Caco-2 (cell line): ENCODE results near the gene SETX. TPM values are rescaled to one million over a fixed set of nuclear protein-coding genes. Genes with fewer than 3 reads are reported as not detected.

Source experiments
- BruUV-seq: library from RNA; stranded (reverse); fragments of 400-500 nt; replicated peaks from 2 replicates; lab custom pipeline; 2021; lab: Mats Ljungman, UMichigan
- CTCF ChIA-PET: fragments of 300-600 bp; sonication (Branson Sonifier 250); formaldehyde crosslinking; loops from one replicate; lab custom pipeline; 2022; ENCODE audit warnings: antibody characterized with exemption; lab: Charles Lee
- POLR2A ChIA-PET: fragments of 300-600 bp; sonication (Branson Sonifier 250); formaldehyde crosslinking; loops from one replicate; lab custom pipeline; 2022; ENCODE audit warnings: antibody characterized with exemption; lab: Charles Lee
- DNase-seq, 2 experiments: peaks; one replicate each; pipeline versions ENCODE4 v3.0.0 to v3.0.0-alpha.2; 2020 to 2022
- H3K27me3 ChIP-seq: replicated peaks from 2 replicates; pipeline ENCODE4 v1.6.0; 2011; ENCODE audit warnings: low read length; ENCODE audit not compliant: control insufficient read depth, insufficient read depth
- H3K36me3 ChIP-seq: 2 replicates; pipeline ENCODE4 v1.5.1; 2011; ENCODE audit warnings: low read length; ENCODE audit not compliant: control insufficient read depth, insufficient read depth
- H3K4me1 ChIP-seq: fragments of 250-450 bp; sonication (Bioruptor Pico); 2 replicates; pipeline ENCODE4 v1.5.1; 2020; ENCODE audit warnings: mild to moderate bottlenecking
- H3K4me3 ChIP-seq: 2 replicates; pipeline ENCODE4 v1.5.1; 2011; ENCODE audit warnings: low read depth, mild to moderate bottlenecking, control low read depth, low read length
- H3K9me3 ChIP-seq: fragments of 250-450 bp; sonication (Bioruptor Pico); 2 replicates; pipeline ENCODE4 v1.5.1; 2020; ENCODE audit warnings: mild to moderate bottlenecking, moderate library complexity
- H3K27ac Mint-ChIP-seq: one replicate; pipeline ENCODE4 v1.8.0; 2022; ENCODE audit warnings: mixed read lengths; ENCODE audit not compliant: unreplicated experiment
- H3K27me3 Mint-ChIP-seq: one replicate; pipeline ENCODE4 v1.8.0; 2022; ENCODE audit warnings: mixed read lengths; ENCODE audit not compliant: insufficient read depth, unreplicated experiment
- H3K36me3 Mint-ChIP-seq: one replicate; pipeline ENCODE4 v1.8.0; 2022; ENCODE audit warnings: mild to moderate bottlenecking, mixed read lengths; ENCODE audit not compliant: insufficient read depth, unreplicated experiment
- H3K4me1 Mint-ChIP-seq: one replicate; pipeline ENCODE4 v1.8.0; 2022; ENCODE audit warnings: low read depth, mixed read lengths; ENCODE audit not compliant: unreplicated experiment
- H3K4me3 Mint-ChIP-seq: one replicate; pipeline ENCODE4 v1.8.0; 2022; ENCODE audit warnings: mild to moderate bottlenecking, moderate library complexity, mixed read lengths; ENCODE audit not compliant: unreplicated experiment
- H3K9me3 Mint-ChIP-seq: one replicate; pipeline ENCODE4 v1.8.0; 2022; ENCODE audit warnings: mixed read lengths; ENCODE audit not compliant: unreplicated experiment
- intact Hi-C: fragments of 100-400 bp; cut with micrococcal nuclease; formaldehyde crosslinking; loops from one replicate; pipeline ENCODE4 v1.10.0; 2022; ENCODE audit not compliant: unreplicated experiment
- total RNA-seq: library from RNA; stranded (reverse); gene quantifications from 2 replicates; pipeline ENCODE4 v1.2.3, GENCODE V29; 2022
- TF ChIP-seq, protein P1 (sequence below), 2 experiments: fragments of 200-600 bp in 1 of 2; IDR thresholded peaks; 1 replicate in 1 of 2; 2 replicates in 1 of 2; pipeline versions ENCODE4 v1.5.1 to v1.8.0; 2011 to 2022; ENCODE audit warnings: antibody characterized with exemption in 1 of 2, control low read depth in 1 of 2, inconsistent platforms in 1 of 2, low read depth in 1 of 2, low read length in 1 of 2, mild to moderate bottlenecking in 1 of 2, moderate library complexity in 1 of 2; ENCODE audit not compliant: insufficient read depth in 1 of 2, severe bottlenecking in 1 of 2, unreplicated experiment in 1 of 2

SETX gene
- total RNA-seq, 1 experiment from 2014 or later = 31.1 TPM

DNA sequence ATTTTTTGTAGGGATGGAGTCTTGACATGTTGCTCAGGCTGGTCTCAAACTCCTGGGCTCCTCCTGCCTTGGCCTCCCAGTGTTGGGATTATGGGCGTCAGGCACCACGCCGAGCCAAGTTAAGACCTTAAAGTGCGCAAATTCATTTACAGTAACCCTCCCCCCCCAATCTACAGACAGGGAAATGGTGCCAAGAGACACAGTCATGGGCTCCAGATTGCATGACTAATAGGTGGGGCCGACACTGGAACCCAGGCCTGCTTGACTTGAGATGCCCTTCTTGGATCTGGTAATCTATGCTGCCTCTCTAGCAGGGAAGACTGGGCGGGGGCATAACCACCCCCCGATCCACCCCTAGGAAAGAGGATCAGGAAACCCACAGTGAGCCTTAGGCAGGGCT is 32.3 kb upstream of the SETX start:
- no TSS peak for BruUV-seq
- Mint-ChIP-seq H3K9me3 (no peaks in the 10 kb centered on the region), H3K4me3 (no peak overlapping the region), H3K27ac (no peak overlapping the region), H3K36me3 (peaks cover 72% of the 10 kb centered on the region), H3K4me1 (no peaks in the 10 kb centered on the region), H3K27me3 (no peaks in the 10 kb centered on the region)
- Histone ChIP-seq H3K27me3 (no peaks in the 10 kb centered on the region), H3K36me3 (no peaks in the 10 kb centered on the region; the same call in 1 of the 2 replicates), H3K4me3 (no peak overlapping the region), H3K4me1 (no peaks in the 10 kb centered on the region), H3K9me3 (no peaks in the 10 kb centered on the region)
- DNase-seq = no peak
- TF ChIP-seq, protein P1, sequence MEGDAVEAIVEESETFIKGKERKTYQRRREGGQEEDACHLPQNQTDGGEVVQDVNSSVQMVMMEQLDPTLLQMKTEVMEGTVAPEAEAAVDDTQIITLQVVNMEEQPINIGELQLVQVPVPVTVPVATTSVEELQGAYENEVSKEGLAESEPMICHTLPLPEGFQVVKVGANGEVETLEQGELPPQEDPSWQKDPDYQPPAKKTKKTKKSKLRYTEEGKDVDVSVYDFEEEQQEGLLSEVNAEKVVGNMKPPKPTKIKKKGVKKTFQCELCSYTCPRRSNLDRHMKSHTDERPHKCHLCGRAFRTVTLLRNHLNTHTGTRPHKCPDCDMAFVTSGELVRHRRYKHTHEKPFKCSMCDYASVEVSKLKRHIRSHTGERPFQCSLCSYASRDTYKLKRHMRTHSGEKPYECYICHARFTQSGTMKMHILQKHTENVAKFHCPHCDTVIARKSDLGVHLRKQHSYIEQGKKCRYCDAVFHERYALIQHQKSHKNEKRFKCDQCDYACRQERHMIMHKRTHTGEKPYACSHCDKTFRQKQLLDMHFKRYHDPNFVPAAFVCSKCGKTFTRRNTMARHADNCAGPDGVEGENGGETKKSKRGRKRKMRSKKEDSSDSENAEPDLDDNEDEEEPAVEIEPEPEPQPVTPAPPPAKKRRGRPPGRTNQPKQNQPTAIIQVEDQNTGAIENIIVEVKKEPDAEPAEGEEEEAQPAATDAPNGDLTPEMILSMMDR (IDR thresholded peaks at IDR 0.05; ENCODE audit: insufficient read depth in 1 of 2, low read depth in 1 of 2, low read length in 1 of 2, severe bottlenecking in 1 of 2, unreplicated experiment in 1 of 2) = no peak
- intact Hi-C loops = no loop called here
- ChIA-PET CTCF (no interaction called here), POLR2A (no interaction called here)

DNA sequence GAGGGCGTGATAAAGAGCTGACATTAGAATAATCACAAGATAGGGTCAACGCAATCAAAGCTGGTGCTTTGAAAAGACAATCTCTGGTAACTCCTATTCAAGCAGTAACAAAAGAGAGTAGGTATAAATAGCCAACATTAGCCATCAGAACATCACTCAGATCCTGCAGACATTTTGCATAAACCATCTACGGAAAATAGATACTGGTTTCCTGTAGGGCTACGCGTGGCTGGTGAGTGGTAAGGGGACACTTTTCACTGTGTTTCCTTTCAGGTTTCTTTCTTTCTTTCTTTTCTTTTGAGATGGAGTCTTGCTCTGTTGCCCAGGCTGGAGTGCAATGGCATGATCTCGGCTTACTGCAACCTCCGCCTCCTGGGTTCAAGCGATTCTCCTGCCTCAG is 29.6 kb upstream of the SETX start:
- H3K36me3 ChIP-seq = no peaks in the 10 kb centered on the region; the same call in 1 of the 2 replicates
- Mint-ChIP-seq H3K27me3 (no peaks in the 10 kb centered on the region), H3K4me3 (no peak overlapping the region), H3K27ac (no peak overlapping the region), H3K4me1 (no peaks in the 10 kb centered on the region), H3K36me3 (peaks cover 61% of the 10 kb centered on the region), H3K9me3 (no peaks in the 10 kb centered on the region)
- no peaks in the 10 kb centered on the region for H3K27me3 ChIP-seq
- no peaks in the 10 kb centered on the region for H3K9me3 ChIP-seq
- no TSS peak for BruUV-seq
- intact Hi-C loops = no loop called here
- CTCF ChIA-PET = no interaction called here
- H3K4me1 ChIP-seq = no peaks in the 10 kb centered on the region
- POLR2A ChIA-PET = no interaction called here
- no peak overlapping the region for H3K4me3 ChIP-seq
- no peak for DNase-seq
- TF ChIP-seq, protein P1 (IDR thresholded peaks at IDR 0.05; ENCODE audit: insufficient read depth in 1 of 2, low read depth in 1 of 2, low read length in 1 of 2, severe bottlenecking in 1 of 2, unreplicated experiment in 1 of 2) = no peak

DNA sequence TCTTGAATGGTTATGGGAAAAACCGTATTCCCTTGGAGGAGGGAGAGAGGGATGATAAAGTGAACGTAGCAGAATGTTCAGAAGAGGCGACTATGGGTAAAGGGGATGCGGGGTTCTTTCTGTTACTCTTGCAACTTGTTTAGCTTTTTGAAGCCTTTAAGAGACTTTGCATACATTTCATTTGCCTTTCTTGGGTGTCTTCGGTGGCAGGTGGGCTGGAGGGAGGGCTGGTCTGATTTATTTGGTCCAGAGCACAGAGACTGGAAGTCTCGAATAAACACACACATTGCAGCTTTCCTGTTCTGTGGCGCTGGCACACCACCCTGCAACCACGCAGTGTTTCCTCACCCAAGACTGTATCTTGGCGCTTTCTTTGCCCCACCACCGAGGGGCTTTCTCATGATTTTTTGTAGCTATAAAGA is 28.7 kb upstream of the SETX start:
- H3K36me3 ChIP-seq = peaks cover 2% of the 10 kb centered on the region; the same call in 1 of the 2 replicates
- no TSS peak for BruUV-seq
- CTCF ChIA-PET = no interaction called here

More for the DNA sequence above, 28.7 kb upstream of the SETX start:
- no peaks in the 10 kb centered on the region for H3K27me3 Mint-ChIP-seq
- no peaks in the 10 kb centered on the region for H3K4me1 ChIP-seq
- POLR2A ChIA-PET = interaction anchor here (0.6 kb wide), 1 partner anchor 307 kb away, joined by 4 read pairs; no protein-coding TSS in a partner anchor
- H3K36me3 Mint-ChIP-seq = peaks cover 57% of the 10 kb centered on the region
- no peak overlapping the region for H3K27ac Mint-ChIP-seq
- H3K4me1 Mint-ChIP-seq = no peaks in the 10 kb centered on the region
- H3K4me3 ChIP-seq = no peak overlapping the region
- H3K4me3 Mint-ChIP-seq = no peak overlapping the region
- H3K9me3 Mint-ChIP-seq = no peaks in the 10 kb centered on the region
- DNase-seq = no peak
- TF ChIP-seq, protein P1 (IDR thresholded peaks at IDR 0.05; ENCODE audit: insufficient read depth in 1 of 2, low read depth in 1 of 2, low read length in 1 of 2, severe bottlenecking in 1 of 2, unreplicated experiment in 1 of 2) = no peak
- intact Hi-C loops = no loop called here
- no peaks in the 10 kb centered on the region for H3K9me3 ChIP-seq
- no peaks in the 10 kb centered on the region for H3K27me3 ChIP-seq
